Femur (tissue), 1 donor: Measurements from ENCODE around the gene RGS2.

ENCODE experiments used
- DNase-seq: peaks from one replicate; pipeline ENCODE4 v3.0.0-alpha.2; 2017

The RGS2 gene

GRCh38 chr1:192797143-192797542 is 11.7 kb upstream of the RGS2 start:
- DNase-seq: no peak

GRCh38 chr1:192797891-192798290 is 10.9 kb upstream of the RGS2 start:
- no peak for DNase-seq

GRCh38 chr1:192801451-192801850 is 7.4 kb upstream of the RGS2 start:
- no peak for DNase-seq

GRCh38 chr1:192802406-192802805 is 6.4 kb upstream of the RGS2 start:
- no peak for DNase-seq

- DNase-seq: no peak
Measured at GRCh38 chr1:192803501-192803900, 5.3 kb upstream of the RGS2 start.

- DNase-seq: no peak
Measured at GRCh38 chr1:192805832-192806323, 3.0 kb upstream of the RGS2 start.

- no peak for DNase-seq
Measured at GRCh38 chr1:192807211-192808162, 1.4 kb upstream of the RGS2 start.

- DNase-seq: no peak
Measured at GRCh38 chr1:192808163-192808517, 699 bp upstream of the RGS2 start.

GRCh38 chr1:192809307-192810252 is 741 bp downstream of the RGS2 start:
- DNase-seq: peak; percentile 65

- DNase-seq: peak; percentile 73
Measured at GRCh38 chr1:192810253-192810880, 1.5 kb downstream of the RGS2 start.

GRCh38 chr1:192811006-192811405 is 2.2 kb downstream of the RGS2 start:
- DNase-seq: no peak

GRCh38 chr1:192811594-192812239 is 2.9 kb downstream of the RGS2 start:
- DNase-seq: no peak

- no peak for DNase-seq
Measured at GRCh38 chr1:192812420-192813209, 3.8 kb downstream of the RGS2 start.

GRCh38 chr1:192814805-192815204 is 6.0 kb downstream of the RGS2 start:
- DNase-seq: no peak

- no peak for DNase-seq
Measured at GRCh38 chr1:192817246-192817645, 8.4 kb downstream of the RGS2 start.

GRCh38 chr1:192821296-192821695 is 12.5 kb downstream of the RGS2 start:
- no peak for DNase-seq

GRCh38 chr1:192824511-192824910 is 15.7 kb downstream of the RGS2 start:
- DNase-seq: no peak

GRCh38 chr1:192826791-192827546 is 18.1 kb downstream of the RGS2 start:
- no peak for DNase-seq

GRCh38 chr1:192830595-192831246 is 21.9 kb downstream of the RGS2 start:
- DNase-seq: no peak

GRCh38 chr1:192831706-192832355 is 23.0 kb downstream of the RGS2 start:
- DNase-seq: no peak
